Activated CD4-positive, alpha-beta T cell treated with anti-CD3 and anti-CD28 coated beads, Interleukin-2, Interleukin-6, amounts not matched to agents 100 ng/mL and 50 ng/mL, durations not matched to agents 16 hours and 8 hours (primary cell): ENCODE data around the gene CDC34.
A peak's percentile ranks its signal among the peaks of the same experiment; 100 is the strongest.

Experiments used
- DNase-seq: peaks from one replicate; pipeline ENCODE4 v3.0.0-alpha.2; 2020

The CDC34 gene

GRCh38 chr19:543910-544608 lies 12.5 kb downstream of the CDC34 start, which contains the start of gene GZMM:
TSS of gene GZMM (plus strand) at chr19:544053. CDS start at chr19:544072, 19 bp downstream.
- DNase-seq = peak; percentile 73

- no peak for DNase-seq
Measured at GRCh38 chr19:547117-547516, 15.6 kb downstream of the CDC34 start.

- DNase-seq = no peak
Measured at GRCh38 chr19:547836-548720, 16.5 kb downstream of the CDC34 start.

GRCh38 chr19:548886-549830 lies 17.6 kb downstream of the CDC34 start:
- DNase-seq = no peak

DNA sequence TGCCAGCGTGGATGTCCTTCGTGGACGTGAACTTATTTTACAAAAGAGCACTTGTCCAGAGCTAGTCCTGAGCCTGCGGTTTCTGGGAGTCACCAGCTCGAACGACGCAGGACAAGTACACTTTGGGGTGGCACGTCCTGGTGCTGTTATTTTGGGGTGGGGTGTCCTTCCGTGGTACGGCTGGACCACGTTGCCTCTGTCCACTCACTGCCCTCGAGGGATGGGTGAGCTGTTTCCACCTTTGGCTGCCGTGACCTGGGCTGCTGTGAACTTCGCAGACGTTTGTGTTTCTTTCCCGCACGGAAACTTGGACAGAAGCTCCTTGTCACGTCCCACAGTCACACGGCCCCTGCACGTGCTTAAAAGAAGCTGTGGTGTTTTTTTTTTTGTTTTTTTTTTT lies 23.3 kb downstream of the CDC34 start:
- no peak for DNase-seq

DNA sequence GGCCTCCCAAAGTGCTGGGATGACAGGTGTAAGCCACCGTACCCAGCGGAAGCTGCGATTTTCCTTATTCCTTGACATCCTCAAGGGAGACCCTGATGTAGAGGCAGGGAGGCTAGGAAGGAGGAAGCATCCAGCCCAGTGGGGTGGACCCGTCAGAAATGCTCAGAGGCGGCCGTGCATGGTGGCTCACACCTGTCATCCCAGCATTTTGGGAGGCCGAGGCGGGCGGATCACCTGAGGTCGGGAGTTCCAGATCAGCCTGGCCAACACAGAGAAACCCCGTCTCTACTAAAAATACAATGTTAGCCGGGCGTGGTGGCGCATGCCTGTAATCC lies 23.9 kb downstream of the CDC34 start:
- DNase-seq = no peak

DNA sequence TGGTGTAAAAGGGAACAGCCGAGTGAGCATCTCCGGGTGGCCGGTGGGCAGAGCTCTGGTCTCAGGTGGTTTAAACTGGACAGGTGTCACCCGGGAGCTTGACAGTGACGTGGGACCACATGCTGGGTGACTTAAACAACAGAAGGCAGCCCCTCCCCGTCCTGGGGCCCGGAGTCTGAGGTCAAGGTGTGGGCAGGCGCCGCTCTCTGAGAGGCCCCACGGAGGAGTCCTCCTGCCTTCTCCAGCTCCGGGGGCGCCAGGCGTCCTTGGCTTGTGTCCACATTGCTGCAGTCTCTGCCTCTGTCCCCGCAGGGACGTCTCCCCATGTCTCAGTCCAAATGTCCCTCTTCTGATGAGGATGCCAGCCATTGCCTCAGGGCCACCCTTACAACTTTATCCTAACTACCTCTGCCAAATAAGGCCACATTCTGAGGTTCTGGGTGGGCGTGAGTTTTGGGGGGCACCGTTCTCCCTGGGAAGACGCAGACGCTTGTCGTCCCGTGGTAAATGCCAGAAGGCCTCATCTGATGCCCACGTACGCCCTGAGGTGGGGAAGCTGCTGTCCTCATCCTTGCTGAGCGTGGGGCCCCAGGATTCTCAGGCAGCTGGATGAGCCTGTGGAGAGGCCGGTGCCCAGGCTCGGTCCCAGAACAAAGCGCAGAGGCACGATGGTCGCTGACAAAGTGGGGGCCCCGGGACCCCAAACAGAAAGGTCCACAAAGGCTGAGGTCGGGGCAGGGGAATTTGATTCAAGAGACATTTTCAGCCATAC lies 25.2 kb downstream of the CDC34 start:
- no peak for DNase-seq

DNA sequence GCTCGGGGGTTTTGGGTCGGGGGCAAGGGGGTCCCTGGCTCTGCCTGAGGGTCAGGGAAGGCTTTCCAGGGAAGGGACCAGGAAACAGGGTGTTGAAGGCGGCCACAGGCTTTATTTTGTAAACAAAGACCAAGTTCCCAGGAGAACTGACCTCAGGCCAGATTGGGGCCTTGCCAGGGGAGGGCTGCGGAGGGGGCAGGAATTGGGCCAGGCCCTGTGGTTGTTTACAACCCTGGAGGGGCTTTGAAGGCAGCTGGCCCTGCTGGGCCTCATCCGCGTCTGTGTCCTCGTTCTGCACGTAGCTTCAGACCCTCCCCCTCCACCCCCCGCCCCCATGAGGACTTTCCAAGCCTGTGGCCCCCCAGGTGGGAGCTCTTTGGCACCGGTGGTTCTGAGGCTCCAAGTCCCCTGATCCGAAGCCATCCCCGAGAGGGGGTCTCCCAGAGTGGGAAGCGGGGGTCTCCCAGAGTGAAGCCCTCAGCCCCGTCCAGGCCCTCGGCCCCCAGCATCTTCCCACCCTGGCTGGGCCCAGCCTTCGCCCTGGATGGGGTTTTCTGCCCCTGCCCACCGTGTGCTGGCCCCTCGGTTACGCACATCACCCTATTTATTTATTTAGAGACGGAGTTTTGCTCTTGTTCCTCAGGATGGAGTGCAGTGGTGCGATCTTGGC lies 27.3 kb downstream of the CDC34 start:
- DNase-seq = no peak

DNA sequence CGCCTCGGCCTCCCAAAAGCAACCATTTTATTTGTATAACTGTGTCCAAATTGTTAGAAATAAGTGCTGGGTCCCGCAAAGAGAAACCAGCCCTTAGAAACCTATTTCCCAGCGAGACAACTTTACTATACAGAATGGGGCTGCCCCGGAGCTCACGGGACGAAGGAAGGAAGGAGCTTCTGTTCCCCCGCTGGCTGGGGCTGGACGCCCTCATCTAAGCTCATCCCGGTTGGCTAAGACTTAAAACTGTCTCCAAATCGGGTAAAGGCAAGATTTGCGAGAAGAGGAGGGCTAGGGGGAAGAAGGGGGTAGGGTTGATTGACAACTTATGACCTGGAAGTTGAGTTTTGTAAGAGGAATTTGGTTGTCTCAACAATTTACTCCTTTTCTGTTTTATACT lies 28.6 kb downstream of the CDC34 start:
- no peak for DNase-seq

GRCh38 chr19:566403-566802 lies 34.8 kb downstream of the CDC34 start:
- DNase-seq = no peak

GRCh38 chr19:566844-567243 lies 35.3 kb downstream of the CDC34 start:
- DNase-seq = no peak

- DNase-seq = no peak
Measured at GRCh38 chr19:567296-567900, 35.8 kb downstream of the CDC34 start.

GRCh38 chr19:570251-570686 lies 38.7 kb downstream of the CDC34 start:
- DNase-seq = no peak

- peak; percentile 64 for DNase-seq
Measured at GRCh38 chr19:570937-571565, 39.5 kb downstream of the CDC34 start.

DNA sequence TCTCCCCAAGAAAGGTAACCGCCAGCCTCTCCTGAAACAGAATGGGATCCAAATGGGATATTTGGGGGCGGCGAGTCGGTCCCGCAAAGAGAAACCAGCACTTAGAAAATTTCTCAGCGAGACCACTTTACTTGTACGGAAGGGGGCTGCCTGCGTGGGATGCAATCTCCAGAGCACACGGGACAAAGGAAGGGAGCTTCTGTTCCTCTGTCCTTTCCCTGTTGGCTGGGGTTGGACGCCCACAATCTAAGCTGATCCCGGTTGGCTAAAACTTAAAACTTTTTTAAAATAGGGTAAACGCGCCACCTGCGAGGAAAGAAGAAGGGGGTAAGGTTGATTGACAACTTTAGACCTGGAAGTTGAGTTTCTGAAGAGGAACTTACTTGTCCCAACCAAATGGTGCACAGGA lies 40.0 kb downstream of the CDC34 start:
- DNase-seq = peak; percentile 38

DNA sequence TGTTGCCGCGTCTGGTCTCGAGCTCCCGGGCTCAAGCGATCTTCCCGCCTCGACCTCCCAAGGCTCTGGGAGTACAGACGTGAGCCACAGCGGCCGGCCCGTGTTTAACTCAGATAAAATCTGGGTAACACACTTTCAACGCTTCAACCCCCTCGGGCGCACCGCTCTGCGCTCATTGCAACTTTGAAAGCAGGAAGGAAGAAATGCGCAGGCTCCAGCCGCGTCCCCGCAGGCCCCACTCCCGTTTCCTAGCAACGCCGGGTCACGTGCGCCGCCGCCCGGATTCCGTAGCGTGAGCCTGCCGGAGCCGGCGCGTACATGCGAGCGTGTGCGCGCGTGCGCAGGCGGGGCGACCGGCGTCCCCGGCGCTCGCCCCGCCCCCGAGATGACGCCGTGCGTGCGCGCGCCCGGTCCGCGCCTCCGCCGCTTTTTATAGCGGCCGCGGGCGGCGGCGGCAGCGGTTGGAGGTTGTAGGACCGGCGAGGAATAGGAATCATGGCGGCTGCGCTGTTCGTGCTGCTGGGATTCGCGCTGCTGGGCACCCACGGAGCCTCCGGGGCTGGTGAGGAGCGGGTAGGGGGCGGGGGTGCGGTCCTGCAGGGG lies 40.7 kb downstream of the CDC34 start, which contains the start of gene BSG:
BSG (plus strand) TSS at position 457 of the 603 bp plus-strand sequence; CDS start at position 496, 39 bp downstream.
- peak; percentile 99 for DNase-seq

GRCh38 chr19:572743-573518 lies 41.4 kb downstream of the CDC34 start:
- no peak for DNase-seq

DNA sequence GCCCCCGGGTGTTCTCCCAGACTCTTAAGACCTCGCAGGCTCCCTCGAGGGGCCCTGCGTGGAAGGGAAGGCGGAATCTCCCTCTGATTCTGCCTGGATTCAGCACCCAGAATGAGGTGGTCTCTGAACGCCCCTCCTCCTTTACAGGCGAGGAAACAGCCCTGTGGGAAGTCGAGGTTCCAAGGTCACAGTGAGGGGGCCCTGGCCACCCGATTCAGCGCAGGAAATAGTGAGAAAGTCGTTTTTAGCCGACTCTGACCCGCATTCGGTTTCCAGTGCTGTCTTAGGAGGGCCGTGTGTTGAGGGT lies 41.9 kb downstream of the CDC34 start:
- no peak for DNase-seq
